CD4-positive, alpha-beta T cell (primary cell): ENCODE measurements around the gene PAPOLA. TPM values are rescaled to one million over a fixed set of nuclear protein-coding genes. Genes with fewer than 3 reads are reported as not detected.

Source experiments
- ATAC-seq: fragments of 200-7000 bp; cut with Tn5 transposase; one replicate; pipeline ENCODE4 v1.10.0; 2022; ENCODE audit warnings: mild to moderate bottlenecking; ENCODE audit not compliant: poor library complexity
- CTCF ChIA-PET: fragments of 350-600 bp; sonication (Branson Sonifier 250); formaldehyde crosslinking; loops from one replicate; lab custom pipeline; 2021; ENCODE audit warnings: antibody characterized with exemption, inconsistent platforms; lab: Charles Lee
- POLR2A ChIA-PET: fragments of 350-600 bp; sonication (Branson Sonifier 250); formaldehyde crosslinking; loops from one replicate; lab custom pipeline; 2021; ENCODE audit warnings: antibody characterized with exemption, inconsistent platforms; lab: Charles Lee
- DNase-seq, 14 experiments: peaks; one replicate each; pipeline ENCODE4 v3.0.0-alpha.2; 2013 to 2020; ENCODE audit warnings: mixed read lengths in 2 of 14
- H3K27ac ChIP-seq, 2 donors: one replicate each; pipeline versions ENCODE4 v1.5.1 to v1.7.0; 2013; ENCODE audit warnings: low read length in 2 of 2, low read depth in 1 of 2, mild to moderate bottlenecking in 1 of 2
- H3K27me3 ChIP-seq, 2 experiments: 1 replicate in 1 of 2; 2 replicates in 1 of 2; pipeline versions ENCODE4 v1.6.1 to v1.7.0; 2013; ENCODE audit warnings: low read length in 2 of 2, control low read depth in 1 of 2, mild to moderate bottlenecking in 1 of 2, moderate library complexity in 1 of 2; ENCODE audit not compliant: insufficient read depth in 2 of 2, control insufficient read depth in 1 of 2
- H3K36me3 ChIP-seq: one replicate; pipeline ENCODE4 v1.6.1; 2013; ENCODE audit warnings: low read length, control low read depth; ENCODE audit not compliant: insufficient read depth
- H3K4me1 ChIP-seq: one replicate; pipeline ENCODE4 v1.6.1; 2013; ENCODE audit warnings: low read length, control low read depth; ENCODE audit not compliant: insufficient read depth
- H3K4me3 ChIP-seq: one replicate; pipeline ENCODE4 v1.5.1; 2013; ENCODE audit warnings: mild to moderate bottlenecking, low read length, moderate library complexity
- H3K9me3 ChIP-seq, 2 experiments: 1 replicate in 1 of 2; 2 replicates in 1 of 2; pipeline versions ENCODE4 v1.6.1 to v1.7.0; 2013; ENCODE audit warnings: low read length in 2 of 2, mild to moderate bottlenecking in 2 of 2, control low read depth in 1 of 2, moderate library complexity in 1 of 2; ENCODE audit not compliant: control insufficient read depth in 1 of 2, insufficient read depth in 1 of 2
- H3K27ac Mint-ChIP-seq: one replicate; pipeline ENCODE4 v1.8.0; 2020; ENCODE audit warnings: mixed read lengths
- H3K27me3 Mint-ChIP-seq: one replicate; pipeline ENCODE4 v1.8.0; 2021; ENCODE audit warnings: mixed read lengths
- H3K36me3 Mint-ChIP-seq: one replicate; pipeline ENCODE4 v1.8.0; 2021; ENCODE audit warnings: low read depth, mixed read lengths
- H3K4me1 Mint-ChIP-seq: one replicate; pipeline ENCODE4 v1.8.0; 2021; ENCODE audit warnings: low read depth, mixed read lengths
- H3K4me3 Mint-ChIP-seq: one replicate; pipeline ENCODE4 v1.8.0; 2020; ENCODE audit warnings: mild to moderate bottlenecking, mixed read lengths
- H3K9me3 Mint-ChIP-seq: one replicate; pipeline ENCODE4 v1.8.0; 2020; ENCODE audit warnings: mixed read lengths
- intact Hi-C, 2 experiments: fragments of 100-400 bp; cut with DNase I in 1 of 2; cut with micrococcal nuclease in 1 of 2; formaldehyde crosslinking; loops; one replicate each; pipeline versions ENCODE4 v1.15.1 to v1.9.0; 2023 to 2025; cut with DNase I, micrococcal nuclease
- total RNA-seq, 174 experiments: library from RNA in 2 of 174; stranded (reverse) in 2 of 174; gene quantifications; one replicate each; pipeline ENCODE4 v1.2.3 and lab custom pipeline; 2021 to 2026
- TF ChIP-seq, protein P1 (sequence below): fragments of 200-600 bp; IDR thresholded peaks from one replicate; pipeline ENCODE4 v1.8.0; 2022; ENCODE audit warnings: antibody characterized with exemption, mild to moderate bottlenecking

Gene PAPOLA
- total RNA-seq, 2 experiments from 2014 or later, result 140 to 148 TPM

DNA sequence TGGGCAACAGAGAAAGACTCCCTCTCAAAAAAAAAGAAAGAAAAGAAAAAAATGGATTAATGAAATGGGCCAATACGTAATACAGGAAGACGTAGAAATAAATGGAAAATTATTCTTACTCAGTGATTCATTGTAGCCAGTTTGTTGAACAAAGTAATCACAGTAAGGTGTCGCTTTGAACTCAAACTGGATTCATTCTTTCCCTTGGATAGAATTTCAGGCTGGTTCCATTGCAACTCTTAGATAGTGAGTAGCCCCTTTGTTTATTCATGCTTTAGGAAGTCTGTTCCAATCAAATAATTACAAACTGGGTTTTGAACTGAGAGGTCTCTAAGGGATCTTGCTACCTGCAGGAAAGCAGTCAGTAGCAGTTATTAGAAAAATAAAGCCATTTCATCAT lies 42.3 kb upstream of the PAPOLA start:
- TF ChIP-seq, protein P1, sequence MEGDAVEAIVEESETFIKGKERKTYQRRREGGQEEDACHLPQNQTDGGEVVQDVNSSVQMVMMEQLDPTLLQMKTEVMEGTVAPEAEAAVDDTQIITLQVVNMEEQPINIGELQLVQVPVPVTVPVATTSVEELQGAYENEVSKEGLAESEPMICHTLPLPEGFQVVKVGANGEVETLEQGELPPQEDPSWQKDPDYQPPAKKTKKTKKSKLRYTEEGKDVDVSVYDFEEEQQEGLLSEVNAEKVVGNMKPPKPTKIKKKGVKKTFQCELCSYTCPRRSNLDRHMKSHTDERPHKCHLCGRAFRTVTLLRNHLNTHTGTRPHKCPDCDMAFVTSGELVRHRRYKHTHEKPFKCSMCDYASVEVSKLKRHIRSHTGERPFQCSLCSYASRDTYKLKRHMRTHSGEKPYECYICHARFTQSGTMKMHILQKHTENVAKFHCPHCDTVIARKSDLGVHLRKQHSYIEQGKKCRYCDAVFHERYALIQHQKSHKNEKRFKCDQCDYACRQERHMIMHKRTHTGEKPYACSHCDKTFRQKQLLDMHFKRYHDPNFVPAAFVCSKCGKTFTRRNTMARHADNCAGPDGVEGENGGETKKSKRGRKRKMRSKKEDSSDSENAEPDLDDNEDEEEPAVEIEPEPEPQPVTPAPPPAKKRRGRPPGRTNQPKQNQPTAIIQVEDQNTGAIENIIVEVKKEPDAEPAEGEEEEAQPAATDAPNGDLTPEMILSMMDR, result no peak
- no peaks in the 10 kb centered on the region for H3K9me3 ChIP-seq
- H3K27me3 ChIP-seq, result no peaks in the 10 kb centered on the region
- ChIA-PET CTCF (no interaction called here), POLR2A (no interaction called here)
- DNase-seq, result no peak
- intact Hi-C loops, result no loop called here
- H3K4me1 Mint-ChIP-seq, result no peaks in the 10 kb centered on the region
- no peaks in the 10 kb centered on the region for H3K9me3 Mint-ChIP-seq
- H3K4me3 Mint-ChIP-seq, result no peak overlapping the region
- no peaks in the 10 kb centered on the region for H3K36me3 ChIP-seq
- H3K27ac Mint-ChIP-seq, result no peak overlapping the region
- no peak overlapping the region for H3K4me3 ChIP-seq
- peaks cover 14% of the 10 kb centered on the region for H3K27me3 Mint-ChIP-seq
- H3K36me3 Mint-ChIP-seq, result no peaks in the 10 kb centered on the region
- H3K27ac ChIP-seq, result no peak overlapping the region
- no peaks in the 10 kb centered on the region for H3K4me1 ChIP-seq
- ATAC-seq, result no peak

DNA sequence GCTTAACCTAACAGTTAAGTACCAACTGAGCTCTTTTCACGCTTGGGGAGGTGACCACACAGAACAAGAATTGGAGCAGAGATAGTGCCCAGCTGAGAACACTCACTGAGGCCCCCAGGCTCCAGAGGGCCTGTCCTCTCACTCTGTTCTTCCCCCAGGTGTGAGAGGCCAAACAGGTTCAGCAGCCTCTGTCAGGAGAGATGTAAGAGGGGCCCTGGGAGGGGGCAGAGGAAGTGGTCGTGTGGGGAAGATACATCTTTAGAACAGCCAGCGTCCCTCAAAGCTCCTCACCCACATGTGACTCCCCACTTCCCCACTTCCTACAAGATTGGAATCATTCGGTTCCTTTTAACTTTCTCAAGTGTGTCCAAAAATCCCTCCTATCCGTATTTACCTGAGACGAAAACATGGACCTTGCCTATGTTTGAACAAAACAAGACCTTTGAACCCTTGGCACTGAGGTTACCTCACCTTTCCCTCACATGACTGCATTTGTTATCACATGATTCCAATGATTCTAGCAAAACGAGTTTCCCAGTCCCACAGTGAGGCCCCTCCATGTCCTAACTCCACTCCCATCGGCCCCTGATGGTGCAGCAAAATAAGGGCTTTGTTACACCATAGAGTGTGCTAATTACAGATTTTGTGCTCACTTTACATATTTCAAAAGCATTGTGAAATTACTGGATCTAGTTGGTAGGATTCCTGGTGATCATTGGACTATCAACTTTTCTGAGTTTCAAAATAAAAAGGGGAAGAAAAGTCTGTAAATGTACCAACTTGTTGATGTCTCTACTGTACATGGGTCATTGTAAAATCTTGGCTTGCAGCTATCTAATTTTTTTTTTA lies 40.0 kb upstream of the PAPOLA start:
- Histone ChIP-seq H3K36me3 (no peaks in the 10 kb centered on the region), H3K9me3 (no peaks in the 10 kb centered on the region), H3K27me3 (no peaks in the 10 kb centered on the region), H3K4me1 (no peaks in the 10 kb centered on the region), H3K4me3 (no peak overlapping the region), H3K27ac (no peak overlapping the region)
- ChIA-PET CTCF (no interaction called here), POLR2A (no interaction called here)
- Mint-ChIP-seq H3K4me1 (no peaks in the 10 kb centered on the region), H3K27me3 (peaks cover 11% of the 10 kb centered on the region), H3K4me3 (no peak overlapping the region), H3K36me3 (no peaks in the 10 kb centered on the region), H3K27ac (no peak overlapping the region), H3K9me3 (no peaks in the 10 kb centered on the region)
- TF ChIP-seq, protein P1, result no peak
- intact Hi-C loops, result no loop called here
- no peak for DNase-seq
- ATAC-seq, result no peak

DNA sequence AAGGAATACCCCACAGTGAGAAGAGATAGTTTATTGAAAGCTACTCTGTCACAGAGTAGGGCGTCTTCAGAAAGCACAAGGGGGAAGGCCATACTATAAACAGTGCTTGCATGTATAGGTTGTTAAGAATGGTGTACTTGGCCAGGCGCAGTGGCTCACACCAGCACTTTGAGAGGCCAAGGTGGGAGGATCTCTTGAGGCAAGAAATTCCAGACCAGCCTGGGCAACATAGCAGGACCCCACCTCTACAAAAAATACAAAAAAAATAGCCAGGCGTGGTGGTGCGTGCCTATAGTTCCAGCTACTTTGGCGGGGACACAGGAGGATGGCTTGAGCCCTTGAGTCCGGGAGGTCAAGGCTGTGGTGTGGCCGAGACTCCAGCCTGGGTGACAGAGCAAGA lies 38.0 kb upstream of the PAPOLA start:
- no peak overlapping the region for H3K27ac ChIP-seq
- Mint-ChIP-seq H3K4me3 (no peak overlapping the region), H3K9me3 (no peaks in the 10 kb centered on the region), H3K36me3 (no peaks in the 10 kb centered on the region), H3K27me3 (peaks cover 7% of the 10 kb centered on the region), H3K27ac (no peak overlapping the region), H3K4me1 (no peaks in the 10 kb centered on the region)
- no peak overlapping the region for H3K4me3 ChIP-seq
- ChIA-PET POLR2A (no interaction called here), CTCF (no interaction called here)
- no peaks in the 10 kb centered on the region for H3K9me3 ChIP-seq
- H3K36me3 ChIP-seq, result no peaks in the 10 kb centered on the region
- no peaks in the 10 kb centered on the region for H3K4me1 ChIP-seq
- intact Hi-C loops, result no loop called here
- H3K27me3 ChIP-seq, result no peaks in the 10 kb centered on the region
- ATAC-seq (no peak), DNase-seq (no peak)
- TF ChIP-seq, protein P1, result no peak
